DOHH2 (cell line): ENCODE results near the gene ZNRF1.

Source experiments
- H3F3A ChIP-seq: fragments of 200-600 bp; sonication (generic), shearing (Covaris generic); 2 replicates; pipeline ENCODE4 v1.6.0; 2016; ENCODE audit warnings: antibody characterized with exemption, mild to moderate bottlenecking; ENCODE audit not compliant: control insufficient read depth, insufficient read depth
- H3K27ac ChIP-seq: fragments of 200-600 bp; sonication (generic); 2 replicates; pipeline ENCODE4 v1.5.1; 2014; ENCODE audit warnings: low read depth, mild to moderate bottlenecking, low read length, moderate library complexity
- H3K27me3 ChIP-seq: fragments of 200-600 bp; sonication (generic); 2 replicates; pipeline ENCODE4 v1.6.1; 2014; ENCODE audit warnings: mild to moderate bottlenecking, low read length, mixed read lengths; ENCODE audit not compliant: control insufficient read depth
- H3K36me3 ChIP-seq: fragments of 200-600 bp; sonication (generic); 2 replicates; pipeline ENCODE4 v1.6.1; 2014; ENCODE audit warnings: mild to moderate bottlenecking, low read length, moderate library complexity, mixed read lengths; ENCODE audit not compliant: control insufficient read depth
- H3K4me1 ChIP-seq: fragments of 200-600 bp; sonication (generic); 2 replicates; pipeline ENCODE4 v1.6.1; 2014; ENCODE audit warnings: mild to moderate bottlenecking, low read length, mixed read lengths; ENCODE audit not compliant: control insufficient read depth
- H3K4me2 ChIP-seq: fragments of 200-600 bp; sonication (generic); 2 replicates; pipeline ENCODE4 v1.6.0; 2014; ENCODE audit warnings: mild to moderate bottlenecking, low read length, moderate library complexity
- H3K4me3 ChIP-seq: fragments of 200-600 bp; sonication (generic); 2 replicates; pipeline ENCODE4 v1.5.1; 2014; ENCODE audit warnings: mild to moderate bottlenecking, low read length, mixed read lengths
- H3K79me2 ChIP-seq: fragments of 200-600 bp; sonication (generic); 2 replicates; pipeline ENCODE4 v1.6.1; 2014; ENCODE audit warnings: mild to moderate bottlenecking, low read length, mixed read lengths; ENCODE audit not compliant: control insufficient read depth
- H3K9me2 ChIP-seq: fragments of 200-600 bp; sonication (generic); replicated peaks from 2 replicates; pipeline ENCODE4 v1.6.1; 2014; ENCODE audit warnings: mild to moderate bottlenecking, low read length, mixed read lengths; ENCODE audit not compliant: control insufficient read depth
- H3K9me3 ChIP-seq: fragments of 200-600 bp; sonication (generic); 2 replicates; pipeline ENCODE4 v1.6.1; 2014; ENCODE audit warnings: antibody characterized with exemption, low read length, mixed read lengths; ENCODE audit not compliant: control insufficient read depth, insufficient read depth
- H4K20me1 ChIP-seq: fragments of 200-600 bp; sonication (generic); 2 replicates; pipeline ENCODE4 v1.6.0; 2014; ENCODE audit warnings: low read depth, mild to moderate bottlenecking, antibody characterized with exemption, low read length, moderate library complexity; ENCODE audit not compliant: control insufficient read depth, insufficient read depth
- CTCF ChIP-seq: fragments of 200-600 bp; sonication (generic); IDR thresholded peaks from one replicate; pipeline ENCODE4 v1.5.1; 2014; ENCODE audit warnings: antibody characterized with exemption, mild to moderate bottlenecking, low read depth, low read length; ENCODE audit not compliant: poor library complexity, severe bottlenecking
- EZH2phosphoT487 ChIP-seq: fragments of 200-600 bp; sonication (generic); IDR thresholded peaks from 2 replicates; pipeline ENCODE4 v1.6.1; 2017; ENCODE audit warnings: borderline replicate concordance, mild to moderate bottlenecking, antibody characterized with exemption, low read length, moderate library complexity, mixed read lengths

Gene ZNRF1

GRCh38 chr16:75072239-75072947 lies 73.6 kb downstream of the ZNRF1 start:
- no peaks in the 10 kb centered on the region; the same call in 1 of the 2 replicates for H4K20me1 ChIP-seq
- no peaks in the 10 kb centered on the region for H3K9me3 ChIP-seq
- peaks cover 50% of the 10 kb centered on the region for H3K4me1 ChIP-seq
- no peak for TF ChIP-seq CTCF
- no peak for TF ChIP-seq EZH2phosphoT487
- H3K27me3 ChIP-seq, result no peaks in the 10 kb centered on the region
- H3F3A ChIP-seq, result peaks cover 11% of the 10 kb centered on the region
- H3K4me3 ChIP-seq, result no peak overlapping the region
- no peaks in the 10 kb centered on the region for H3K36me3 ChIP-seq
- H3K9me2 ChIP-seq, result no peaks in the 10 kb centered on the region
- no peak overlapping the region for H3K4me2 ChIP-seq
- H3K79me2 ChIP-seq, result peaks cover 13% of the 10 kb centered on the region; the same call in 1 of the 2 replicates
- H3K27ac ChIP-seq, result no peak overlapping the region

- peaks cover 16% of the 10 kb centered on the region for H3K79me2 ChIP-seq
- no peaks in the 10 kb centered on the region for H3K9me2 ChIP-seq
- H3K27ac ChIP-seq, result no peak overlapping the region
- no peaks in the 10 kb centered on the region for H3K27me3 ChIP-seq
- H3K4me2 ChIP-seq, result no peak overlapping the region
- H3K4me1 ChIP-seq, result peaks cover 42% of the 10 kb centered on the region
- no peaks in the 10 kb centered on the region for H3K36me3 ChIP-seq
- peaks cover 11% of the 10 kb centered on the region for H3F3A ChIP-seq
- TF ChIP-seq EZH2phosphoT487 (no peak), CTCF (no peak)
- H3K4me3 ChIP-seq, result no peak overlapping the region
- no peaks in the 10 kb centered on the region for H3K9me3 ChIP-seq
- H4K20me1 ChIP-seq, result no peaks in the 10 kb centered on the region
Measured at GRCh38 chr16:75073545-75074303, 74.9 kb downstream of the ZNRF1 start.

DNA sequence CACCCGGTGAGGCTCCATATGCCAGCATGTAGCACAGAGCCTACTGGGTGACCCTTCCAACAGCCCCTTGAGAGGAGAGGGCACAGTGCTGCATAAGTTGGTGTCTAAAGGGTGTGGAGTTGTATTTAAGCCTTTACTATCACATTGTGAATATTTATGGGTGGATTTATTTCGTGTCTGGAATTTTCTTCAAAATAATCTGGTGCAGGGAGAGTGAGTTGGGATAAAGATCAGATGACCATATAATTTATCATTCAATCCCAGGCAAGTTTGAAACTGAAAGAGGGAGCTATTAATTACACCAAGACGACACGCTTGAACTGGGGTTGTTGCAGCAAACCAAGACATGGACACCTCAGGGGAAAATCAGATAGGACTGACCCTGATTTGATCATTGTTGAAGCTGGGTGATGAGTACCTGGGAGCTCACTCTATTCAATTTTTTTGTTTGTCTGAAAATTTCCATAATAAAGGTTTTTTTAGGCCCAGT lies 75.5 kb downstream of the ZNRF1 start:
- H4K20me1 ChIP-seq, result no peaks in the 10 kb centered on the region
- H3F3A ChIP-seq, result peaks cover 11% of the 10 kb centered on the region
- peaks cover 16% of the 10 kb centered on the region for H3K79me2 ChIP-seq
- H3K36me3 ChIP-seq, result no peaks in the 10 kb centered on the region
- peaks cover 40% of the 10 kb centered on the region for H3K4me1 ChIP-seq
- 0 out of 2 replicates have a peak overlapping the region, but pooled peaks have one; percentile 1 for H3K4me2 ChIP-seq
- no peak for TF ChIP-seq CTCF
- TF ChIP-seq EZH2phosphoT487, result no peak
- no peaks in the 10 kb centered on the region for H3K9me2 ChIP-seq
- H3K27me3 ChIP-seq, result no peaks in the 10 kb centered on the region
- no peaks in the 10 kb centered on the region for H3K9me3 ChIP-seq
- H3K4me3 ChIP-seq, result no peak overlapping the region
- peak overlapping the region; percentile 89 for H3K27ac ChIP-seq
